Activated CD8-positive, alpha-beta memory T cell treated with anti-CD3 and anti-CD28 coated beads for 1 hour (primary cell): ENCODE results near the gene CNPY3.

Source experiments
- DNase-seq, 2 donors: peaks; one replicate each; pipeline ENCODE4 v3.0.0-alpha.2; 2020; ENCODE audit warnings: low read depth in 1 of 2; ENCODE audit errors: extremely low read depth in 1 of 2

CNPY3 gene

DNA sequence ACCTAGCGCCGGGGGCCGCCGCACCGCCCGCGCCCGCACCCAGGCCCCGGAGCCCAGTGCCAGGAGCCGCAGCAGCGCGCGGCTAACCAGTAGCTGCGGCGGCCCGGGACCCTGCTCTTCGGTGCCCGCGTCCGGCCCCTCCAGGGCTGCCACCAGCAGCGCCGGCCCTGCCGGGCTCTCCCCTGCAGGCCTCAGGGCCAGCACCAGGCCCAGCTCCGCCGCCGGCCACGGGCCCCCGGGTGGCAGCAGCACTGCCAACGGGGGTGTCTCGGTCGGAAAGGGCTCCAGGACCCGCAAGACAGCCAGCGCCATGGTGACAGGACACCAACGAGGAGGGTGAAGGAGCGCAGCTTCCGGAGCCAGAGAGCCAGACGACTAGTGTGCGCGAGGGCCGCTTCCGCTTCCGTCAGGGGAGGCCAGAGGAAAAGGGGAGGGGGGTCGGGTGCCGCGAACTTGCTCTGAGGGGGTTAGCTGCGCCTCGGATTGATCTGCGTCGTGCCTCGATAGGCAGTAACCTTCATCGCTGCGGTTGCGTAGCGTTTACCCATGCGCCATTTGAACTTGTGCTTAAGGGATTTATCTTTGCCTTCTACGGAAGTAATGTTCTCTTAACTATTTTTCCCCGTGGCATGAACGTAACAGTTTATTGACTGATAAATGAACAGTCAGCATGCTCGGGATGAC is 49.7 kb downstream of the CNPY3 start, which contains the start of gene PEX6:
PEX6 (minus strand) TSS at position 343 of the 684 bp plus-strand sequence; CDS start at position 312, 31 bp downstream.
- peak; percentile 83 to 89 for DNase-seq

DNA sequence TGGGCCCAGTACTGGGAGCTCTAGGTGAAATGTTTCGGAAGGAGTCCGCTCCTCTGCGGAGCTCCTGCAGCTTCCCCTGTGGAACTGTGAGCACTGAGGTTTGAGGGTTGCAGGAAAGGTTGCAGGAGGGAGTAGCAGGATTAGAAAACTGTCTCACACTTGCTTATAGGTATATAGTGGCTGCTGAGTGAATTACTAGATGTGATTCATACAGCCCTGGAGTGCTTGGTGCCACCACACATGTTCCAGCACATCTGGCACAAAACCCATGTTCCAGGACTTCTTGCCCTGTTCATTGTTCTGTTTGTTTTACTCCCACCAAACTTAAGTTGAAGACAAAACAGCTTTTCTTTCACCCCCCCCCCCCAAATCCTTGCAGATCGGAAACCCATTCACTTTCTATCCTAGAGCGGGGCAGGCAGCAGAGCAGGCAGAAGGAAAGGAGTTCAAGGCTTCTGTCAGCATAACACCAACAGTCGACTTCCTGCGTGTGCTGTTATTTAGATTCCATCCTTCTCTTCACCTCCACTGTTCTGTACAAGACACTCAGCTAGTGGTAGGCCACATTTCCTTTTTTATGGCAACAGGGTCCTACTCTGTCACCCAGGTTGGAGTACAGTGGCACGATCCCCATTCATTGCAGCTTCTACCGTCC is 50.4 kb downstream of the CNPY3 start:
- no peak for DNase-seq

DNA sequence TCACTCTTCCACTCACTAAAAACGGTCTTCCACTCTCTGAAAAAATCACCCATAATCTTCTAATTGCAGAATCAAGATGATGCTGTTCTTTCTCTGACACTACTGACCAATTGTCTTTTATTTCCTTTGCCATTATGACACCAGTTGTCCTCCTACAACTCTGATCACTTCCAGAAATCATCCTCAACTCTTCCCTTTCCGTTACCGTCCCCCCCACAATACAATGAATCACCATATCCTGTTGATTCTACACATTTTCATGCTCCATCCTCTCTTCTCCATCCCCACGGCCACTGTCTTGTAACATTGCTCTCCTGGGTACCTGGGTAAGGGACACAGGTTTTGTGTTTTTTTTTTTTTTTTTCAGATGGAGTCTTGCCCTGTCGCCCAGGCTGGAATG is 52.6 kb downstream of the CNPY3 start:
- DNase-seq, result no peak

DNA sequence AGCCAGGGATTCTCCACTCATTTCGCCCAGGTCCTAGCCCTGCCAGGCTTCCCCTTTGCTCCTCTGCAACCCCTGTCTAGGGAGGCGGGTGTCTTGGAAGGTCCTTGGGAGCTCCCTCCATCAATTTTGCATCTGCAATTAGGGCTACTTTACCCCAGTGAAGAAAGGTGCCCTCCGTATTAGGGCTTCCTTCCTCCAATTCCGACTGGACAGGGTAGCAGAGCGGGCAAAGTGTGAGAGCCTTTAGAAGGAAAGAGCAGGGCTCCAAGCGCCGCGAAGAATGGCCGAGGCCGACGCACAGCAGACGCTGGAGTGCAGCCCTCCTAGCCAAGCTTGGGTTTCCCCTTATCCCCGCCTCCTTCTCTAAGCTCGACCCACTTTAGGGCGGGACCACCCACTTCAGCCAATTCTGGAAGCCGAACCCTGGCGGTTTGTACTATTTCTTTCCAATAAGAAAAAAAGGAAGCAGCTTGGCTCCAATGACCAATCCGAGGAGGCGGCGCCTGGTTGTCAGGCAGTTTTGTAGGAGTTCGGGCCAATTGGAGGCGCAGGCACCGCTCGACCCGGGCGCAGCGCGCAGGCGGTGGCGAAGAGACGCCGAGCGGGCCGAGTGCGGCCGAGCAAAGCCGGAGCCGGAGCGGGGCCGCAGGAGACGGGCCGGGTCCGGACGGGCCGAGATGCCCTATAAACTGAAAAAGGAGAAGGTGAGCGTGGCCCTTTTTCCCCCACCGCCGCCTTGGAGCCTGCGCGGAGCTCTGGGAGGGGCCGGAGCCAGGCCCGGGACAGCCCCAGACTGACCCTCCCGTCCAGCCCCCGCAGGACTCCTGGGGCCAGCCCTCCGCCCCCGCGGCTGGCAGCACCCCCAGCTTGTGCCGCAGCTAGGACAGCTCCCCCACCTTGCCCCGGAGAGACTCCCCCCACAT is 55.0 kb downstream of the CNPY3 start, which contains the start of gene PPP2R5D:
PPP2R5D (plus strand) TSS at position 570 of the 923 bp plus-strand sequence; CDS start at position 678, 108 bp downstream.
- peak; percentile 87 to 95 for DNase-seq

DNA sequence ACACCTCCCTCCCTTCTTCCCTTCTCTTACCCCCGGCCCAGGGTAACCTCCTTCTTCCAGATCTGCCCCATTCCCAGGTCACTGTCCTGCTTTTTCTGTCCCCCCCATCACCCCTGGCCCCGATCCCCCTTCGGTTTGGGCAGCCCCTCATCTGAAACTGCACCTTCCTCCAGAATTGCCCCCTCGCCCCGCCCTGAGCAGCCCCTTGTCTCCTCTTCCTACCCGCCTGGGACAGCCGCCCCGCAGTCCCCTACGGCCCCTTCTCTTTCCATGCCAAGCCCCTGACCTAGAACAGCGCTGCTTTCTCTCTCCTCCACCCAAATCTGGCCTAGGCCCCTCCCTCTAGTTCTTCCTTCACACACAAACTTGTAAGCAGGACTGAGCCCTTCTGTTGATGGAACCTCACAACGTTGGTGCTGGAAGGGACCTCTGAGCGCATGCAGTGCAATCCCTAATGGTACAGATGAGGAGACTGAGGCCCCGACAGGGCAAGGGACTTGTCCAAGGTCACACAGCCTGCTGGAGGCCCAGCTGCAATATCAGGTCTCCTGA is 55.7 kb downstream of the CNPY3 start:
- no peak for DNase-seq

DNA sequence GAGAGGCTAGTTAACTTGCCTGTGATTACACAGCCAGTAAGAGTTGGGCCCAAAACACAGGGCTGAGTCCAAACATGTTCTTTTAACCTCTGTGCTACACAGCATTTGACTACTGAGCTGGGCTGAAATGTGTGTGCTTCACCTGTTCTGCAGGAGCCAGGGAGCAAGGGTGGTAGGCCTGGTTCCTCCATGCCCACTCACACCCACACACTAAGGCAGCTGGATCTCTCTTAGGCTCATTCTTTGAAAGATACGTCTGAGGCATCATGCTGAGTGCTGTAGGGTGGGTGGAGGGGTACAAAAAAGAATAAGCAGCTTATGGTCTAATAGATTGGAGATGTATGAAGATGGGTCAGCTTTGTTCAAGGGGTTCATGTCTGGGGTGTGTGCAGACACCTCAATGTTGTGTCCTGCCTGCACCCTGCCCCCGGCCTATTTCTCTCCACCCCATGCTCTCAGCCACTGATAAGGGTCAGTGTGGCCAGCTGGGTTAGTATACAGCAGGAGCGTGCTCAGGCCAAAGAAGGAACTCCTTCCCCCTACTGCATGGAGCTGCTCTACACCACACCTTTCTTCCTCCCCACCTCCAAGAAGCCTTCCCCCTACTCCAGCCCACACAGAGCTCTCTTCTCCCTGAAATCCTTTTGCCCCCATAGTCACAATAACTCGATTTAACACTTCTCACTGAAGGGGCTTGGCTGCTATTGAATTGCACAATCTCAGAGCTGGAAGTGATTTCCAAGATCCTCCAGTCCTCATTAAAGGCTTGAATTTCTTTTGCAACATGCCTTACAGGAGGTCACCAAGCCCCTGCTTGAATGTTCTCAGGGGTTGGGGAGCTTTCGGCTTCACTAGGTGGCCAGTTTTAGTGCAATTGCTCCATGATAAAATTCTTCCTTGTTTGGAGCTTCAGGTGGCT is 58.5 kb downstream of the CNPY3 start:
- no peak for DNase-seq

DNA sequence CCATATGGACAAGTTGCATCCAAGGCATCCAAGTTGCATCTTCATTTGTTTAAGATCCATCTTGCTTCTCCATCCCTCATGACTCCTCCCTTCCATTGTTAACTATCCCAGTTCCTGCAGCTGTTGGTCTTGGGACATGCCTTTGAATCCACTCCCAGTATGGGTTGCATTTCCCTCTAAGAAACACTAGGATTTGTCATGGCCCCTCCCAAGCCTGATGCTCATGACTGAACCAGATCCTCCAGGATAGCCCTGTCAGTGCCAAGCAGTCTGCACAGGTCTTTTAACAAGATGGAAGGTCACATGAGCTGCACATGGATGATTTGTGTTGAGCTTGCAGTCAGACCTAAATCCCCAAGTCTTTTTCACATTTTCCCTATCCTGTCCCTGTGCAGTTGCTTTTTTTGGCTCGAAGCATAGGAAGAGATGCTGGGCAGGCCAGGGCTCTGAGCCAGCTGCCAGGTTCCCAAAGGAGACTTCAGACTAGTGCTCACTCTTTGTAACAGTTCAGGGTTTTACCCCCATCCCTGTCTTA is 59.3 kb downstream of the CNPY3 start:
- DNase-seq, result no peak
